Skeletal muscle cell (primary cell): ENCODE results near the gene NKAIN2.

Source experiments
- DNase-seq: peaks from one replicate; pipeline ENCODE4 v3.0.0-alpha.2; 2010; ENCODE audit warnings: low read depth
- H3K4me3 ChIP-seq: 2 replicates; pipeline ENCODE4 v1.5.1; 2011; ENCODE audit warnings: low read depth, mild to moderate bottlenecking, control low read depth, low read length, moderate library complexity

Gene NKAIN2

GRCh38 chr6:124567401-124567800 lies 763.7 kb downstream of the NKAIN2 start:
- no peak for DNase-seq

DNA sequence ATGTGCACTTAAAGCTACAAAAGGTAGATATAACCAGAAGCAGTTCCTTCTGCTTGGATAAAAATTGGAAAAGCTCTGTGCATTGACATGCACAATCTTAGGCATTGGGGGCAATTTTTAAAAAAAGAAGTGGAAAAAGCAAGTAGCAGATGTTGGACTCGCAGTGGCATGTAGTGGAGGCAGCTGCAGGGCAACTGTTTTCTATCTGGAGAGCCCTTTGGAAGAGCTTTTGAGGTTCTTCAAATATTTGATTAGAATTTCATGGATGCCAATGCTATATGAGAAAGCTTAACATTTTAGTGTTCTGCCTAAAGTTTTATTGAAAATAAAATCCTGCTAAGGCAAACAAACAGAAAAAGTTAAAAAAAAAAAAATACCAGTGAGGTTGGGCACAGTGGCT lies 770.3 kb downstream of the NKAIN2 start:
- H3K4me3 ChIP-seq = no peak overlapping the region
- no peak for DNase-seq

More at GRCh38 chr6:124567401-124567800, 763.7 kb downstream of the NKAIN2 start:
- no peak overlapping the region for H3K4me3 ChIP-seq

DNA sequence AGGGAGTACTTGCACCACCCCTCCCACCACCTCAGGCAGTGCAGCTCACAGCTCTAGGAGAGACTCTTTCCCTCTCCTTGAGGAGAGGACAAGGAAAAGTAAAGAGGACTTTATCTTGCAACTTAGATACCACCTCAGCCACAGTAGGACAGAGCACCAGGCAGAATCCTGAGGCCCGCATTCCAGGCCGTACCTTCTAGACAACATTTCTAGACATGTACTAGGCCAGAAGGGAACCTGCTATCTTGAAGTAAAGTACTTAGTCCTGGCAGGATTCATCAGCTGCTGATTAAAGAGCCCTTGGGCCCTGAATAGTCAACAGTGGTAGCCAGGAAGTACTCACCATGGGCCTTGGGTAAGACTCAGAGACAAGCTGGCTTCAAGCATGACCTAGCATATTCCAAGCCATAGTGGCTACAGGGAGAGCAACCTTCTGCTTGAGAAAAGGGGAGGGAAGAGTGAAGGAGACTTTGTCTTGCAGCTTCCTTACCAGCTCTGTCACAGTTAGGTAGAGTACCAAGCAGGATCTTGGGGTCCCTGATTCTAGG lies 774.1 kb downstream of the NKAIN2 start:
- DNase-seq = no peak
- H3K4me3 ChIP-seq = no peak overlapping the region

DNA sequence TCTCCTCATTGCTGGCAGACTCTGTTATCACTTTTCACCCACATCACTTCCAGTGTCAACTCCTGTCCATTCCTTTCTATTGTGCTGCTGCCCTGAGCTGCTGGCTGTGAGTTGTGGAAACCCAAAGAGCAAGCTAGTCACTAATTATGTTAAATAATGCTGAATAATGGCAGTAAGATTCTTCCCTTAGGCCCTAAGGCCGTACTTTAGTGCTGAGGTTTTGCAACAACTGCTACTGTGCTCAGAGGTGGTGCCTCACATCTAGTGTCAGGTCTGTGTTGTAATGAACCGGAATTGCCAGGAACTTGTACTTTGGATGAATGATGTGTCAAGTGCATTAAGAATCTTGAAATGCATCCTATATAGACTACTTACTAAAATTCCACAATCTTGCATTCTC lies 786.3 kb downstream of the NKAIN2 start:
- no peak for DNase-seq
- H3K4me3 ChIP-seq = no peak overlapping the region

DNA sequence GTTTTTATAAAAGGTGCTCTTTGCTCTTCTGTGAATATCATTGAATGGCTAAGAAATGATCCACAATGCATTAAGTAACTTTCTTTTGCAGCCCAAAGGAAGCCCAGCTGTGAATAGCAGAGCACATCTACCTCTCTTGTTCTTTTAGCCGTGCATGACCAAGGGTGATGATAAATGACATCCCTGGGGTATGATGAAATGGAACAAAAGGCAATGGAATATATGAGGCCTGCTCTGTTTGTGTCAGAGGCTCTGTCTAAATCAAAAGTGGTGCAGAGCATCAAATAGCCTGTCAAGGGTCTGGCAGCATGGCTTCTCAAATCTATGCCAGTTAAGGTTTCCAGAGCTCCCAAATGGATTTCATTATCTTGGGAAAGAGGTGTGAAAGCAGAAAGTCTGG lies 796.0 kb downstream of the NKAIN2 start:
- DNase-seq = no peak
- H3K4me3 ChIP-seq = no peak overlapping the region

DNA sequence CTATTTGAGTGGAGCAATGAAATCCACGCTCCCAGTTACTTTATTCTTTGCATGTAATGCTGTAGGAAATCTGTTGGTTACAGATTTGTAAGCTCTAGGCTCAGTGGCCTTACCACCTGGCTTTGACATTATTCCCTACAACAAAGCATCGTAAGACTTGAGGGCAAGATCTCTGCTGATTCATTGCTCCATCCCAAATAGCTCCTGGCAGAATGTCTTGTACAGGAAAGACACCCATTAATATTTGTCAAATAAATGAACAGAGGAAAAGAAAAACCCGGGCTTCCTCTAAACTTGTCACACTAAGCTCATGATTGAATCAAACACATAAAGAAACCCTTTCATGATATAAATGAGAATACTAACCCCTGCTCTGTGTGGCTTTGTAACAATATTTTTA lies 801.1 kb downstream of the NKAIN2 start:
- H3K4me3 ChIP-seq = no peak overlapping the region
- no peak for DNase-seq

DNA sequence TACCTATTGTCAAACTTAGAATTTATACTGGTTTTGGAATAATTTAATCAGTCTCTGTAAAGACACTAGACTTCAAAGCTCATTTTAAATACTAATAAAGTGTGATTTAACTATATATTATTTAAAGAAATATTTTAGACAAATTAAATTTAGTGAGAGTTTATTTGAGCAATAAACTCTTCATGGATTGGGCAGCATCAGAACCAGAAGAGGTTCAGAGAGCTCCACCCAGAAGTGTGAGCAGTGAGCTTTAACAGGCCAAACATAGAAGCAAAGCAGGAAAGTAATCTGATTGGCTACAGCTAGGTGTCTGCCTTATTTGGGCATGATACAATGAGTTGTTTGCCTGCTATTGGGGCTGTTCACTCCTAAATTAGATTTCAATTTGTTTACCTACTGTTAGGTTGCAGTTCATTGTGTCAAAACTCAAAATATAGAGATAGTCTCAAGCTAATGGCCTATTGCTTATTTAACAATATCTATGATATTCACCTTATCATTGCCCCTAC lies 803.5 kb downstream of the NKAIN2 start:
- H3K4me3 ChIP-seq = no peak overlapping the region
- no peak for DNase-seq

GRCh38 chr6:124613031-124613430 lies 809.4 kb downstream of the NKAIN2 start:
- DNase-seq = no peak
- H3K4me3 ChIP-seq = no peak overlapping the region

- no peak for DNase-seq
- no peak overlapping the region for H3K4me3 ChIP-seq
Observed at GRCh38 chr6:124622351-124622750, 818.7 kb downstream of the NKAIN2 start.

- H3K4me3 ChIP-seq = no peak overlapping the region
- no peak for DNase-seq
Observed at GRCh38 chr6:124633655-124634054, 830.0 kb downstream of the NKAIN2 start.

- H3K4me3 ChIP-seq = no peak overlapping the region
- no peak for DNase-seq
Observed at GRCh38 chr6:124640432-124640831, 836.8 kb downstream of the NKAIN2 start.

GRCh38 chr6:124655866-124656265 lies 852.2 kb downstream of the NKAIN2 start:
- no peak for DNase-seq
- no peak overlapping the region for H3K4me3 ChIP-seq

DNA sequence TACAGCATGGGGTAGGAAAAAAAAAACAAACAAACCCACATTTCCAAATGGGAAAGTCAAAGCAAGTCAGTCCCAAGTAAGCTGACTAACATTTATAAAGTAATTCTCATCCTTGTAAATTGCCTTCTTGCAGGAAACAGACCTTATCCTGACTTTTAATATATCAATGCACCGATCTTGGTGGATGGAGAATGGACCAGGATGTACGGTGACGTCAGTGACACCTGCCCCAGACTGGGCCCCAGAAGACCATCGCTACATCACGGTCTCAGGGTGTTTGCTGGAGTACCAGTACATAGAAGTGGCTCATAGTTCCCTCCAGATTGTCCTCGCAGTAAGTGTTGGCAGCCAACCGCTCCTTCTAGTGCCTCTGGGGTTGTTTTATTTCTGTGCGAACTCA lies 854.4 kb downstream of the NKAIN2 start:
- no peak overlapping the region for H3K4me3 ChIP-seq
- DNase-seq = no peak

DNA sequence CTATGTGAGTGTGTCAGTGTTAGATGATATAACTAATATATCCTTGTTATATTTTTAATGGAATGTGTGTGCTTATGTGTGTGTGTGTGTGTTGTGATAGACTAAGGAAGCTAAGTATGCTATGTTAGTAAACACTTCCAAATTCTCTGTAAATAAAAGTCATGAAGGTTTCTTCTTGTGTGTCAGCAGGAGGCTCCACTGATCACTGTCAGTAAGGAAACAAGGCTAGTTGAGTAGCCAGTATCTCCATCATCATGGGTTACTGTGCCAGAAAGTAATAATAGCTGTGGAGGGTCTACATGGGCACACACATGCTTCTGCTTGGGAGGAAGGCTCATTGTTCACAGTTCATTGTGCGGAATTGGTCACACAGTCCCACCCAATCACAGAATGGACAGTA lies 855.8 kb downstream of the NKAIN2 start:
- DNase-seq = no peak
- no peak overlapping the region for H3K4me3 ChIP-seq

DNA sequence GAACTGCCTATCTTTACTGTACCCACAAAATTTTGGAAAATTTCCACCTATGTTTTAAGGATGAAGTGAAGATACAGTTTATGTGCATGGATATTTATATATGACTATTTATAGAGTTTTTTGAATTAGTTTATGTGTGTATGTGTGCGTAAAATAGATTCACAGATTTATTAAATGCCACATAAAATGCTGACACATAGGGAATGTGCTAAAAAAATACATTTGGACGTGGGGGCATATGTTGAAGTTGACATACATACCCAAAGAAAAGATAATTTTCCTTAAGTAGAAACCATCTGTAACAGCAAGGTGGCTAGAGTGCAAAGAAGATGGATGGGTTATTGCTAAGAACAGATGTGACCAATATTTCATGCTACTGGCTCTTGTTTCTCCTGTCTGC lies 856.5 kb downstream of the NKAIN2 start:
- no peak overlapping the region for H3K4me3 ChIP-seq
- DNase-seq = no peak

DNA sequence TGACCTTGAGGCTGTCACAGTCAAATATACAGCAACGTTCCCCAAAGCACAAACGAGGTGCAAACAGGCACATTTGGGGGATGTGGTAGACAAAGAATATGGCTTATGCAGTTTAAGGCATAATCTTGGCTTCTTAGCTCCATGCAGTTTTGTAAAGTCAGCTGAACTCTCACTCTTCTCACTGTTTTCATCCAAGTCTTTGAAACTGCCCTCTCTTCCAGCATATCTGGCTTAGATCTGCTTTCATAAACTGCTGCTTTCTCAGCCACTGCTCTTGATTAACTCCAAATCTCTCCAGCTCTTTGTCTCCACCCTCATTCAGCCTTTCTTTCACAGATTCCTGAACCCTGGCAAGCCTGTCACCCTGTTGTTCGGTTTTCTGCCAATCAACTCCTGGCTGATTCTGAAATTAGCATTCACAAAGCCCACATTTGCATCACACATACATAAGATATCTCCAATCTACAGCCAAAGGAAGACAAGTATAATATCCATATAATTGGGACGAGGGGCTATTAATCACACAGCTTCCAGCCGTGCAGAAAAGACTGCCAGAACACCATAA lies 857.5 kb downstream of the NKAIN2 start:
- no peak overlapping the region for H3K4me3 ChIP-seq
- DNase-seq = no peak

DNA sequence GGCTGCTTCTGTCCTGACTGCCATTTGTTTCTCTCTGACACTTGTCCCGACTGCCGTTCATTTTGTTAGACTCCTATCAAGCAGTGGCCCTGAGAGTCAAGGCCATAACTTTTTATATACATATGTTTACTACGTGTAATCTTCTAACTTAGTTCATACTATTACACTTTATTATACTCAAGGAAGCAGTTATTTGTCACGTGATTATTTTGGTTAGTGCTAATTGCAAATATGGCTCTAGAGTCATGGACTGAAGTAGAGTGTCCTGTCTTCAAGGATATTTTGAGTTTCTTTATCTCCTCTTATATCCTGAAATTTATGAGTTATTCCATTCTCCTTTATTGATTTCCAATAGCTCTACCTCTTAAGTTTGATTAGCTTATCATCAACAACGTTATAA lies 864.4 kb downstream of the NKAIN2 start:
- no peak for DNase-seq
- H3K4me3 ChIP-seq = no peak overlapping the region

DNA sequence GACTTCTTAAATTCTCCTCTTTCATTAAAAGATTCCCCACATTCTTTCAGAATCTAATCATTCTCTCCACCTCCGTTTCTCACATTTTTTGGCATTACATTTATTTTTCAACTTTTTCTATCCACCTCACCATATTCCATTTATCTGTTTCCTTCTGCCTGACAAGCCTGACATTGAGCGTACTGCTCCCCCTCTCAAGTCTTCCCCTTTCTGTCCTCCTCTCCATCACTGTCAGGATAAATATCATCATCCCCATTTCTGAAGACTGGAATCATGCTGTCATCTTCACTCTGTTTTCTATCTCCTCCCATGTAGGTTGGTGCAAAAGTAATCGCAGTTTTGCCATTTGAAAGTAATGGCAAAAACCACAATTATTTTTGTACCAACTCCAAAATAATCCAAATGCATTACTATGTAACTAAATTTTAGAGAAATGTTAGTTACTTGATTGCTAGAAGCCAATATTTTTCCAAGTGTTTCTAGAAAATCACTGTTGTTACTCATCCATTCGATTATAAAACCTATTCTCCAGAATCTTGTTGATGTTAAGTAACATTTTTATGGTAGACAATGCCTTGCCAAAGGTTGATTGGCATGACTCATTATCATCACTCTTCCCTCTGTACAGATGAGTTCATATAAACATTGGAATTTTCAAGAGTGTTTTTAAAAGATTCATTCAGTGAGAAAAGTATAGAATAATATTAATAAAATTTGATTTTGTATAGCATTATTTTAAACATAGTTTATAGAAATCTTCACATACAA lies 866.2 kb downstream of the NKAIN2 start:
- H3K4me3 ChIP-seq = no peak overlapping the region
- no peak for DNase-seq

DNA sequence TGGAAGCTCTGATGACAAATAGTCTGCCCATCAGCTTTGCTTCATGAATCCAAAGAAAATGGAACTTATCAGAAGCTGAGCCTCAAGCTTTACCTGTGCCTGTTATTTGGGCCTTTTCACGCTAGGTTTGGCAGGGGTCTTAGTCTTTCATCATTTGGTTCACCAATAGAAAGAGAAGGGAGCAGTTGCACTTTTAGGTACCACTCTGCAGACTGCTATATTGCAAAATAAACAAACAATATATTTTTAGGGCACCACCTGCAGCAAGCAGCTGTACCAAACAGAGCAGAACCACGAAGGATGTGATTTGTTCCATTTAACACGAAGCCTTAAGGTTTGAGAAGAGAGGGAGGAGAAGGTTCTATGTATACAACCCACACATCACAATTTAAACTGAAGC lies 867.1 kb downstream of the NKAIN2 start:
- no peak overlapping the region for H3K4me3 ChIP-seq
- no peak for DNase-seq

GRCh38 chr6:124671324-124671723 lies 867.7 kb downstream of the NKAIN2 start:
- DNase-seq = no peak
- H3K4me3 ChIP-seq = no peak overlapping the region

DNA sequence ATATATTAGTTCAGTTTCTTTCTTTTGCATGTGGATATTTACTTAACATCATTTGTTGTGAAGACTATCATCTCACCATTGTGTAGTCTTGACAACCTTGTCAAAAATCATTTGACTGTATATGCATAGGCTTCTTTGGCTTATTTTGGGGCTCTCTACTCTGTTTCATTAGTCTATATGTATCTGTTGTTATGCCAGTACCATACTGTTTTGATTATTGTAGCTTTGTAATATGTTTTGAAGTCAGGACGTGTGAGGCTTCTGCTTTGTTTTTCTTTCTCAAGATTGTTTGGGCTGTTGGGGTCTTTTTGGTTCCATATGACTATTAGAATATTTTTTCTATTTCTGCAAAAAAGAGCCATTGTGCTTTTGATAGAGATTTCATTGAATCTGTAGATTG lies 870.4 kb downstream of the NKAIN2 start:
- DNase-seq = no peak
- H3K4me3 ChIP-seq = no peak overlapping the region
